Measurements from ENCODE around the gene SLC25A5. TPM values are rescaled to one million over a fixed set of nuclear protein-coding genes. Genes with fewer than 3 reads are reported as not detected.
"Not testable (repeated sequence)": the region's sequence is repeated elsewhere in the genome, so short reads cannot be mapped to it uniquely, and the experiment has no call there.

The SLC25A5 gene
- polyA plus RNA-seq, 1 donor from 2014 or later: 298 TPM

GRCh38 chrX:119466970-119467369 lies 1.3 kb upstream of the SLC25A5 start:
- Mint-ChIP-seq H3K27ac (peak overlapping the region in 1 of 3 donors; percentile 1), H3K27me3 (no peaks in the 10 kb centered on the region), H3K9me3 (no peaks in the 10 kb centered on the region), H3K36me3 (no peaks in the 10 kb centered on the region), H3K4me1 (peaks cover 6 to 10% (median 6%) of the 10 kb centered on the region in 3 donors), H3K4me3 (peak overlapping the region in 2 of 4 donors; percentile 51 to 99)

GRCh38 chrX:119467433-119467832 lies 811 bp upstream of the SLC25A5 start:
- peaks cover 6 to 10% (median 6%) of the 10 kb centered on the region in 3 donors for H3K4me1 Mint-ChIP-seq
- no peaks in the 10 kb centered on the region for H3K36me3 Mint-ChIP-seq
- H3K27me3 Mint-ChIP-seq: no peaks in the 10 kb centered on the region
- no peaks in the 10 kb centered on the region for H3K9me3 Mint-ChIP-seq
- peak overlapping the region; percentile 85 to 99 (median 95) for H3K4me3 Mint-ChIP-seq
- H3K27ac Mint-ChIP-seq: peak overlapping the region in 1 of 3 donors; percentile 1

DNA sequence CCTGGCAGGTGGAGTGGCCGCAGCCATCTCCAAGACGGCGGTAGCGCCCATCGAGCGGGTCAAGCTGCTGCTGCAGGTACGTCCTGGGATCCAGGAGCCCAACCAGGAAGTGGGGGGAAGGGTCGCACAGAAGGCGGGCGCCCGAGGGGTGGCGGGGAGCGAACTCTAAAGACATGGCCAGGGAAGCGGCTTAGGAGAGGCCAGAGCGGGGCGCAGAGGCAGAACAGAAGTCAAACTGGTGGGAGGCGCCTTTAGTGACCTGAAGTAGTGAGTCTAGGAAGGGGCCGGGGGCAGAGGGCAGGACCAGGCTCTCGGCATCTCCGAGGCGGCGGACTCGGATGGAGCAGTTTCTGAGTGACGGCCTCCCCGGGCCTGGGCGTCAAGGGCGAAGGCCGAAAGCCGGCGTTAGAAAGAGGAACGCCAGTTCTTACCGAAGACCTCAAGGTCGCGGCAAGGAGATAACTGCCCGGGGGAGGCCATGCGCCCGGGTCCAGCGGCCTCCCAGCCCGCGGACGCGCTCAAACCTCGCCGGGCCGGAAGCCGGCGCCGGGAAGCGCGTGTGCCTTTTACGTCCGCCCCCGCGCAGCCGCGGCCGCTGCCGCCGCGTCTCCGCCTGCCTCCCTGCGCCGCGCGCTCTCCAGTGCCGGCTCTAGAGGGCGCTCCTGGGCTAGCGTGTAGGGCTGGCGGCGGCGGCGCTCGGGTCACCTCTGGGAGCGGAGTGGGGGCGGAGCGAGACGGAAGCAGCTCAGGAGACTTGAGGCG lies 488 bp downstream of the SLC25A5 start:
- peak overlapping the region; percentile 85 to 99 (median 95) for H3K4me3 Mint-ChIP-seq
- H3K27me3 Mint-ChIP-seq: no peaks in the 10 kb centered on the region
- peak overlapping the region; percentile 96 to 97 (median 96) for H3K27ac Mint-ChIP-seq
- H3K4me1 Mint-ChIP-seq: peaks cover 6 to 10% (median 6%) of the 10 kb centered on the region in 3 donors
- no peaks in the 10 kb centered on the region for H3K9me3 Mint-ChIP-seq
- no peaks in the 10 kb centered on the region for H3K36me3 Mint-ChIP-seq

GRCh38 chrX:119469313-119469635 lies 1.0 kb downstream of the SLC25A5 start:
- no peaks in the 10 kb centered on the region for H3K36me3 Mint-ChIP-seq
- no peaks in the 10 kb centered on the region for H3K27me3 Mint-ChIP-seq
- H3K9me3 Mint-ChIP-seq: no peaks in the 10 kb centered on the region
- peak overlapping the region; percentile 85 to 99 (median 94) for H3K4me3 Mint-ChIP-seq
- peak overlapping the region; percentile 96 to 97 (median 96) for H3K27ac Mint-ChIP-seq
- H3K4me1 Mint-ChIP-seq: peaks cover 6 to 10% (median 6%) of the 10 kb centered on the region in 3 donors

DNA sequence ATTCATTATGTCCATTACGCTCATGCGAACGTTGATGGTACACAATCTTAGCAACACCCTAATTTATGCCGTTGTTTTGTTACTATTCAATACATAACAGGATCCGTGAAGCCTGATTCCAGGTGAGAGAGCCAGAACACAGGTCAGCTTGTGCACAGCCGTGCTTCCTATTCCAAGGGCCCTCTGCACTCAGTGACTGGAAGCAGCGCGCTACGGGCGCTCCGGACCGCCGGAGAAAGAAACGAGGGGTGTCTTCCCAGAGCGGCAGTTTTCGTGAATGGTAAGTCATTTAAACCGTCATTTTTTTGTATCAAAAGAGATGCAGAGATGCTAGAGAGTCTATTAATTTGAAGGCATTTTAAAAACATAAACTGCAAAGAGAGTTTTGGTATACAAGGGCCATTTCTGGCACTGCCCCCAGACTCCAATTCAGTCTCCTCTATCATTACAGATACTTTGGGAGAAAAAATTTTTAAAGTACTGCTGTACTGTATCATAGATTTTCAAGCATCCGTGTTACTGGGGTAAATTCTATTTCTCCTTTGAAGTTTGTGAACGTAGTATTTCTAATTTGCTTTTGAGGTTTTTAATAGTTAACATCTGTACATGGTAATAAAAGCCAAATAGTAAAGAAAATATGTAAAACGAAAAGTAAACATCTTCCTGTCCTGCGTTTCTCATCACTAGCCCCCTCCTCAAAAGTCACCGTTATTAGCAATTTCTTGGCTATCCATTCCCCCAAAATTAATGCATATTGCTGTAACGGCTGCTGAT lies 6.6 kb downstream of the SLC25A5 start:
- Mint-ChIP-seq H3K27ac (peak overlapping the region in 1 of 3 donors; percentile 31), H3K27me3 (peaks cover 2% of the 10 kb centered on the region), H3K4me1 (peaks cover 0 to 2% (median 2%) of the 10 kb centered on the region in 3 donors), H3K4me3 (no peak overlapping the region), H3K9me3 (no peaks in the 10 kb centered on the region), H3K36me3 (no peaks in the 10 kb centered on the region)

GRCh38 chrX:119475389-119476101 lies 7.3 kb downstream of the SLC25A5 start:
- Mint-ChIP-seq H3K36me3 (no peaks in the 10 kb centered on the region), H3K9me3 (no peaks in the 10 kb centered on the region), H3K27me3 (peaks cover 2% of the 10 kb centered on the region), H3K27ac (no peak overlapping the region), H3K4me1 (no peaks in the 10 kb centered on the region), H3K4me3 (no peak overlapping the region)

DNA sequence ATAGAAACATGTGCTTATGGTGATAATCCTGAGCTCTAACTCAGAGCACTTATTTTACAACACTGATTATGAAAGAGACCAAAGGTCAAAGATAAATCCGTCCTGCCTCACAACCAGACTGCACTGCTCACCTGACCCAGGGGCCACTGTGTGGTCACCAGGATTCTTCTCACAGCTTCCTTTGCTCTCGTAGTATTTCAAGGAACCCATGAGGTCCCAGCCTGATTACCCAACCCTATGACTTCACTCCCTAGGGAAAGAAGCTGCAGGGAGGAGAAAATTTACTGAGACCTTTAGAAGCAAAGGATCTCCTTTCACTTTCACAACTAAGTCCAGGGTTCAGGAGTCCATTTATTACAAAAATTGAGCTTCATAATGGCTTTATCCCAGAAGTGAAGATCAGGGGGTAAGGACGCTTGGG lies 9.6 kb downstream of the SLC25A5 start:
- Mint-ChIP-seq H3K9me3 (no peaks in the 10 kb centered on the region), H3K27ac (no peak overlapping the region), H3K4me3 (no peak overlapping the region), H3K27me3 (peaks cover 5% of the 10 kb centered on the region), H3K36me3 (no peaks in the 10 kb centered on the region), H3K4me1 (peaks cover 0 to 7% (median 1%) of the 10 kb centered on the region in 3 donors)

- H3K27ac Mint-ChIP-seq: no peak overlapping the region
- peaks cover 1 to 11% (median 1%) of the 10 kb centered on the region in 3 donors for H3K4me1 Mint-ChIP-seq
- no peaks in the 10 kb centered on the region for H3K36me3 Mint-ChIP-seq
- no peaks in the 10 kb centered on the region for H3K9me3 Mint-ChIP-seq
- no peak overlapping the region for H3K4me3 Mint-ChIP-seq
- H3K27me3 Mint-ChIP-seq: peaks cover 7% of the 10 kb centered on the region
These were observed 10.3 kb downstream of the SLC25A5 start for GRCh38 chrX:119478504-119478903.

DNA sequence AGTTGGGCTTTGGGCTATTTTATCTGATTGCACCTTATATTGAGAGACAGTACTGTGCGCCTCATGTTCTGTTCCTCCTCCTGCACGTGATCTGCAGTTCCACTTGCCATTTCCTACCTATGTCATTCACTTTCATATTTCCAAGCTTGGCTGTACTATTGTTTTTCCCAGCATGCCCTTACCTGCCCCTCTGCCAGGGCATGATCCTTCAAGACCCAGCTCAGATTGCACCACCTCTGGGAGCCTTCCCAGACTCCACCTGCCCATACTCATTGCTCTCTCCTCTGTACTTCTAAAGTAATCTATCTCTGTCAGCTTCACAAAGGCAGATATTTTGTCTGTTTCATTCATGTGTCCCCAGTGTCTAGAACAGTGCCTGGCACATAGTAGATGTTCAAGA lies 11.6 kb downstream of the SLC25A5 start:
- Mint-ChIP-seq H3K27ac (peak overlapping the region in 1 of 3 donors; percentile 19), H3K4me3 (no peak overlapping the region), H3K9me3 (no peaks in the 10 kb centered on the region), H3K36me3 (no peaks in the 10 kb centered on the region), H3K27me3 (peaks cover 7% of the 10 kb centered on the region), H3K4me1 (peaks cover 1 to 11% (median 3%) of the 10 kb centered on the region in 3 donors)

GRCh38 chrX:119481323-119481801 lies 13.1 kb downstream of the SLC25A5 start:
- H3K27me3 Mint-ChIP-seq: peaks cover 7% of the 10 kb centered on the region
- peaks cover 1 to 11% (median 3%) of the 10 kb centered on the region in 3 donors for H3K4me1 Mint-ChIP-seq
- no peak overlapping the region for H3K27ac Mint-ChIP-seq
- no peaks in the 10 kb centered on the region for H3K36me3 Mint-ChIP-seq
- no peak overlapping the region for H3K4me3 Mint-ChIP-seq
- H3K9me3 Mint-ChIP-seq: no peaks in the 10 kb centered on the region

DNA sequence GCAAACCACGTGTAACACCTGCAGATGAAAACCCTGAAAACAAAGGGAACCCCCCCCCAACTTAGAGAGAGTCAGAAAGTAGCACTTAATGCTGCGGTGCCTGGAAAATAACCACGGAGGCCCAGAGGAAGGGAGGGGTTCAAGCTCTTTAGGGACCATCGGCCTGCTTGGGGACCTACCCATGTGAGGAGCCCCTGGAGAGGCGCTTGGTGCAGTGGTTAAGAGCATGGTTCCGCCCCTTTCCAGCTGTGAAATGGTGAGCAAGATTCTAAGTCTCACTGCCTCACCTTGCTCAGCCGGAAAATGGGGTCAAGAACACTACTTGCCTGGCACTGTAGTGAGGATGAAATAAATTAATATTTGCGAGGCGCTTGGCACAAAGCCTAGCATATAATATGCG lies 13.8 kb downstream of the SLC25A5 start:
- Mint-ChIP-seq H3K36me3 (no peaks in the 10 kb centered on the region), H3K4me3 (peak overlapping the region; percentile 72 to 97 (median 89)), H3K9me3 (no peaks in the 10 kb centered on the region), H3K27ac (peak overlapping the region in 1 of 3 donors; percentile 27), H3K27me3 (peaks cover 7% of the 10 kb centered on the region), H3K4me1 (peaks cover 1 to 11% (median 3%) of the 10 kb centered on the region in 3 donors)

GRCh38 chrX:119482481-119483480 lies 14.5 kb downstream of the SLC25A5 start:
- Mint-ChIP-seq H3K4me3 (peak overlapping the region; percentile 72 to 97 (median 89)), H3K9me3 (no peaks in the 10 kb centered on the region), H3K36me3 (no peaks in the 10 kb centered on the region), H3K27ac (peak overlapping the region in 2 of 3 donors; percentile 27 to 49), H3K27me3 (peaks cover 7% of the 10 kb centered on the region), H3K4me1 (peaks cover 1 to 11% (median 3%) of the 10 kb centered on the region in 3 donors)

DNA sequence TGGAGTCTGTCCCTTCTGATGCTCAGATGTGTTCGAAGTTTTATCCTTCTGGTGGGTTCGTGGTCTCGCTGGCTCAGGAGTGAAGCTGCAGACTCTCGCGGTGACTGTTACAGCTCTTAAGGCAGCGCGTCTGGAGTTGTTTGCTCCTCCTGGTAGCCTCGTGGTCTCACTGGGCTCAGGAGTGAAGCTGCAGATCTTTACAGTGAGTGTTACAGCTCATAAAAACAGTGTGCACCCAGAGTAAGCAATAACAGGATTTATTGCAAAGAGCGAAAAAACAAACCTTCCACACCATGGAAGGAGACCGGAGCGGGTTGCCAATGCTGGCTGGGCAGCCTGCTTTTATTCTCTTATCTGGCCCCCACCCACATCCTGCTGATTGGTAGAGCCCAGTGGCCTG lies 18.5 kb downstream of the SLC25A5 start:
- Mint-ChIP-seq H3K4me1 (peaks cover 4 to 14% (median 7%) of the 10 kb centered on the region in 3 donors), H3K9me3 (no peaks in the 10 kb centered on the region)

DNA sequence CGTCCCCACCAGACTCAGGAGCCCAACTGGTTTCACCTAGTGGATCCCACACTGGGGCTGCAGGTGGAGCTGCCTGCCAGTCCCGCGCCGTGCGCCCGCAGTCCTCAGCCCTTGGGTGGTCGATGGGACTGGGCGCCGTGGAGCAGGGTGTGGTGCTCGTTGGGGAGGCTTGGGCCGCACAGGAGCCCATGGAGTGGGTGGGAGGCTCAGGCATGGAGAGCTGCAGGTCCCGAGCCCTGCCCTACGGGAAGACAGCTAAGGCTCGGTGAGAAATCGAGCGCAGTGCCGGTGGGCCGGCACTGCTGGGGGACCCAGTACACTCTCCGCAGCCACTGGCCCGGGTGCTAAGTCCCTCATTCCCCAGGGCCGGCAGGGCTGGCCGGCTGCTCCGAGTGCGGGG lies 19.5 kb downstream of the SLC25A5 start:
- H3K9me3 Mint-ChIP-seq, H3K27ac Mint-ChIP-seq, H3K36me3 Mint-ChIP-seq, H3K27me3 Mint-ChIP-seq, H3K4me3 Mint-ChIP-seq, H3K4me1 Mint-ChIP-seq: not testable (repeated sequence)

More for the DNA sequence above, 18.5 kb downstream of the SLC25A5 start:
- Mint-ChIP-seq H3K36me3 (no peaks in the 10 kb centered on the region), H3K27ac (no peak overlapping the region), H3K27me3 (peaks cover 4% of the 10 kb centered on the region), H3K4me3 (no peak overlapping the region)

All from IgD-negative memory B cell (primary cell).